ENCODE results near the gene PRPSAP1.

The PRPSAP1 gene

GRCh38 chr17:76261421-76262215 is 92.1 kb downstream of the PRPSAP1 start:
- Histone ChIP-seq H3K36me3 (ENCODE audit: control insufficient read depth in 4 of 4, insufficient read depth in 4 of 4, low read length in 3 of 4) (no peaks in the 10 kb centered on the region), H3K27me3 (replicated peaks in 2 of 5; ENCODE audit: control insufficient read depth in 4 of 5, insufficient read depth in 5 of 5, low read length in 4 of 5) (no peaks in the 10 kb centered on the region), H3K4me1 (ENCODE audit: control extremely low read depth in 1 of 4, control insufficient read depth in 4 of 4, insufficient read depth in 4 of 4, low read length in 3 of 4) (peaks cover 18 to 54% (median 38%) of the 10 kb centered on the region in 4 experiments), H3K9me3 (ENCODE audit: control extremely low read depth in 1 of 5, control insufficient read depth in 4 of 5, insufficient read depth in 2 of 5, low read depth in 1 of 5, low read length in 4 of 5) (no peaks in the 10 kb centered on the region), H3K4me3 (ENCODE audit: control insufficient read depth in 1 of 7, extremely low read depth in 1 of 7, insufficient read depth in 4 of 7, low read depth in 2 of 7, low read length in 6 of 7) (peak overlapping the region in 1 of 7 experiments; percentile 1), H3K27ac (ENCODE audit: insufficient read depth in 1 of 2, low read depth in 1 of 2, low read length in 2 of 2, poor library complexity in 1 of 2, severe bottlenecking in 2 of 2) (no peak overlapping the region)
- CTCF ChIA-PET: interaction anchor here (2.0 to 3.9 kb wide), 2 partner anchors 15 to 18 kb away, joined by 13 to 20 read pairs; no protein-coding TSS in a partner anchor
- DNase-seq: peak in 2 of 3 donors; percentile 84 to 86
- POLR2A ChIA-PET: no interaction called here
- WGBS (ENCODE audit: insufficient coverage): 45% methylated on average over 6 of the region's 23 CpGs

GRCh38 chr17:76260669-76261068 is 93.0 kb downstream of the PRPSAP1 start:
- no peaks in the 10 kb centered on the region for H3K27me3 ChIP-seq (replicated peaks in 2 of 5; ENCODE audit: control insufficient read depth in 4 of 5, insufficient read depth in 5 of 5, low read length in 4 of 5)
- ChIA-PET POLR2A (no interaction called here), CTCF (interaction anchor here (1.4 kb wide), 1 partner anchor 12 kb away, joined by 4 read pairs; no protein-coding TSS in a partner anchor)
- no peak overlapping the region for H3K27ac ChIP-seq (ENCODE audit: insufficient read depth in 1 of 2, low read depth in 1 of 2, low read length in 2 of 2, poor library complexity in 1 of 2, severe bottlenecking in 2 of 2)
- no peaks in the 10 kb centered on the region for H3K36me3 ChIP-seq (ENCODE audit: control insufficient read depth in 4 of 4, insufficient read depth in 4 of 4, low read length in 3 of 4)
- 93% methylated on average over 4 of the region's 5 CpGs for WGBS (ENCODE audit: insufficient coverage)
- DNase-seq: no peak
- H3K4me3 ChIP-seq (ENCODE audit: control insufficient read depth in 1 of 7, extremely low read depth in 1 of 7, insufficient read depth in 4 of 7, low read depth in 2 of 7, low read length in 6 of 7): no peak overlapping the region
- peaks cover 18 to 58% (median 35%) of the 10 kb centered on the region in 4 experiments for H3K4me1 ChIP-seq (ENCODE audit: control extremely low read depth in 1 of 4, control insufficient read depth in 4 of 4, insufficient read depth in 4 of 4, low read length in 3 of 4)
- H3K9me3 ChIP-seq (ENCODE audit: control extremely low read depth in 1 of 5, control insufficient read depth in 4 of 5, insufficient read depth in 2 of 5, low read depth in 1 of 5, low read length in 4 of 5): no peaks in the 10 kb centered on the region

DNA sequence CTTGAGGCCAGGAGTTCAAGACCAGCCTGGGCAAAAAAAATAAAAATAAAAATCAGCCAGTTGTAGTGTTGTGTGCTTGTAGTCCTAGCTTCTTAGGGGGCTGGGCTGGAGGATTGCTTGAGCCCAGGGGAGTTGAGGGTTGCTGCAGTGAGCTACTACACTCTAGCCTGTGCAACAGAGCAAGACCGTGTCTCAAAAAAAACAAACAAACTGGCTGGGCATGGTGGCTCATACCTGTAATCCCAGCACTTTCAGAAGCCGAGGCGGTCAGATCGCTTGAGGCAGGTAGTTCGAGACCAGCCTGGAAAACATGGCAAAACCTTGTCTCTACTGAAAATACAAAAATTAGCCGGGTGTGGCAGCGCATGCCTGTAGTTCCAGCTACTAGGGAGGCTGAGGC is 93.5 kb downstream of the PRPSAP1 start:
- 96% methylated on average over 5 of the region's 7 CpGs for WGBS (ENCODE audit: insufficient coverage)
- Histone ChIP-seq H3K36me3 (ENCODE audit: control insufficient read depth in 4 of 4, insufficient read depth in 4 of 4, low read length in 3 of 4) (no peaks in the 10 kb centered on the region), H3K4me3 (ENCODE audit: control insufficient read depth in 1 of 7, extremely low read depth in 1 of 7, insufficient read depth in 4 of 7, low read depth in 2 of 7, low read length in 6 of 7) (no peak overlapping the region), H3K27me3 (replicated peaks in 2 of 5; ENCODE audit: control insufficient read depth in 4 of 5, insufficient read depth in 5 of 5, low read length in 4 of 5) (no peaks in the 10 kb centered on the region), H3K27ac (ENCODE audit: insufficient read depth in 1 of 2, low read depth in 1 of 2, low read length in 2 of 2, poor library complexity in 1 of 2, severe bottlenecking in 2 of 2) (no peak overlapping the region), H3K9me3 (ENCODE audit: control extremely low read depth in 1 of 5, control insufficient read depth in 4 of 5, insufficient read depth in 2 of 5, low read depth in 1 of 5, low read length in 4 of 5) (no peaks in the 10 kb centered on the region), H3K4me1 (ENCODE audit: control extremely low read depth in 1 of 4, control insufficient read depth in 4 of 4, insufficient read depth in 4 of 4, low read length in 3 of 4) (peaks cover 18 to 58% (median 35%) of the 10 kb centered on the region in 4 experiments)
- POLR2A ChIA-PET: no interaction called here
- CTCF ChIA-PET: interaction anchor here (1.4 to 1.6 kb wide), 2 partner anchors 12 to 20 kb away, joined by 4 read pairs; no protein-coding TSS in a partner anchor
- no peak for DNase-seq
